Measurements from ENCODE around the gene CHGA. TPM values are rescaled to one million over a fixed set of nuclear protein-coding genes. Genes with fewer than 3 reads are reported as not detected.

CHGA gene
- polyA plus RNA-seq, 3 donors: not detected

DNA sequence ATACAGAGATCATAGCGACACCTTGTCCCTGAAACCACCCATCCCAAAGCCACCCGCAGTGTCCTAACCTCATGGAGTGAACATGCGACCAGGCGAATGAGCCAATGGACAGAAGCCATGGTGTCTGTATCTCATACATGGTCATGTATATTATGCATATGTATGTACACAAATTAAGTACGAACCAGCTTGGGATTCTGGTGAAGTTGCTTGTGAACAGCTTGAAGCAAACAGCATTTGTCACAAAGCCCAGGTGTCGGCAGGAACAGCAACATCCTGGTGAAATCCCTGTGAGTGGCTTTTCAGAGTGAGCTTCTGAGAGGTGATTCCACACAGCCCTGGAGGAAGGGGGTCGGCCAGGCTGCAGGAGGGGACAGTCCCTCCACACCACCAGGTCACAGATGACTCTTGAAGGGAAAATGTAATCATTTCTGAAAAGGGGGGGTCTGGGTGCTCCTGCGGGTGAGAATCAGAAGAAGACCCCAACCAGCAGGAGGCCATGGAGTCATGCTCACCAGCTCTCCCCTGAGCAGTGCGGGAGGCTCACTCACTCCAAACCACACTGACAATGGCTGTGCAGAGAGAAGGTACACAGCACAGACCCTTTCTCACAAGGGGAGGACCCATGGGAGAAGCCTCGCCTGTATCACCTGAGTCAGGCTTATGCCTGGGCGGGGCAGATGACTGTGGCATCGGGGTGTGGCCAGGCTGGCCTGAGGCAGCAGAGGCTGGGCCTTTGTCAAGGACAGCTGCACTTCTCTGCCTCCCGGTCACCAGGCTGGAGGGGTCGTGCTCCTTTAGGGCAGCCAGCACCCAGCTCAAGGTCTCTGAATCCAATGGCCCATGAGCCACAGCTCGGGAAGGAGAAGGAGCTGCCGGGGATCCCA is 14.3 kb downstream of the CHGA start:
- no peak overlapping the region for H3K4me3 Mint-ChIP-seq
- no peaks in the 10 kb centered on the region for H3K9me3 Mint-ChIP-seq
- Histone ChIP-seq H3K9me3 (replicated peaks in 1 of 2; ENCODE audit: control insufficient read depth in 1 of 2, insufficient read depth in 1 of 2, low read length in 2 of 2) (no peaks in the 10 kb centered on the region), H3K4me1 (ENCODE audit: control insufficient read depth in 1 of 2, insufficient read depth in 2 of 2, low read length in 2 of 2) (no peaks in the 10 kb centered on the region), H3K27me3 (ENCODE audit: control insufficient read depth in 2 of 2, insufficient read depth in 2 of 2, low read length in 2 of 2) (no peaks in the 10 kb centered on the region), H3K9ac (ENCODE audit: insufficient read depth, low read length, poor library complexity, severe bottlenecking) (no peak overlapping the region), H3K36me3 (replicated peaks in 1 of 2; ENCODE audit: control insufficient read depth in 1 of 2, insufficient read depth in 2 of 2, low read length in 2 of 2) (peaks cover 56 to 71% of the 10 kb centered on the region in 2 donors), H2AFZ (ENCODE audit: insufficient read depth, low read depth, low read length, poor library complexity, severe bottlenecking) (no peak overlapping the region), H3K27ac (ENCODE audit: low read depth in 1 of 2, low read length in 2 of 2) (no peak overlapping the region), H4K20me1 (ENCODE audit: insufficient read depth, low read length) (peaks cover 67% of the 10 kb centered on the region), H3K4me2 (replicated peaks; ENCODE audit: extremely low read depth, low read length, poor library complexity, severe bottlenecking) (no peak overlapping the region), H3K4me3 (replicated peaks in 1 of 3; ENCODE audit: low read depth in 2 of 3, low read length in 3 of 3) (no peak overlapping the region), H3K79me2 (ENCODE audit: insufficient read depth, low read length) (no peaks in the 10 kb centered on the region)
- H3K27me3 Mint-ChIP-seq (ENCODE audit: low read depth in 3 of 3): peaks cover 0 to 3% (median 0%) of the 10 kb centered on the region in 3 donors
- intact Hi-C loops (cut with micrococcal nuclease): no loop called here
- WGBS (ENCODE audit: insufficient coverage): 97% methylated on average over 10 of the region's 16 CpGs
- no peak for DNase-seq
- H3K4me1 Mint-ChIP-seq: no peaks in the 10 kb centered on the region
- peaks cover 53 to 69% of the 10 kb centered on the region in 2 donors for H3K36me3 Mint-ChIP-seq
- TF ChIP-seq, protein P1, sequence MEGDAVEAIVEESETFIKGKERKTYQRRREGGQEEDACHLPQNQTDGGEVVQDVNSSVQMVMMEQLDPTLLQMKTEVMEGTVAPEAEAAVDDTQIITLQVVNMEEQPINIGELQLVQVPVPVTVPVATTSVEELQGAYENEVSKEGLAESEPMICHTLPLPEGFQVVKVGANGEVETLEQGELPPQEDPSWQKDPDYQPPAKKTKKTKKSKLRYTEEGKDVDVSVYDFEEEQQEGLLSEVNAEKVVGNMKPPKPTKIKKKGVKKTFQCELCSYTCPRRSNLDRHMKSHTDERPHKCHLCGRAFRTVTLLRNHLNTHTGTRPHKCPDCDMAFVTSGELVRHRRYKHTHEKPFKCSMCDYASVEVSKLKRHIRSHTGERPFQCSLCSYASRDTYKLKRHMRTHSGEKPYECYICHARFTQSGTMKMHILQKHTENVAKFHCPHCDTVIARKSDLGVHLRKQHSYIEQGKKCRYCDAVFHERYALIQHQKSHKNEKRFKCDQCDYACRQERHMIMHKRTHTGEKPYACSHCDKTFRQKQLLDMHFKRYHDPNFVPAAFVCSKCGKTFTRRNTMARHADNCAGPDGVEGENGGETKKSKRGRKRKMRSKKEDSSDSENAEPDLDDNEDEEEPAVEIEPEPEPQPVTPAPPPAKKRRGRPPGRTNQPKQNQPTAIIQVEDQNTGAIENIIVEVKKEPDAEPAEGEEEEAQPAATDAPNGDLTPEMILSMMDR (IDR thresholded peaks at IDR 0.05): no peak
- H3K27ac Mint-ChIP-seq: no peak overlapping the region

DNA sequence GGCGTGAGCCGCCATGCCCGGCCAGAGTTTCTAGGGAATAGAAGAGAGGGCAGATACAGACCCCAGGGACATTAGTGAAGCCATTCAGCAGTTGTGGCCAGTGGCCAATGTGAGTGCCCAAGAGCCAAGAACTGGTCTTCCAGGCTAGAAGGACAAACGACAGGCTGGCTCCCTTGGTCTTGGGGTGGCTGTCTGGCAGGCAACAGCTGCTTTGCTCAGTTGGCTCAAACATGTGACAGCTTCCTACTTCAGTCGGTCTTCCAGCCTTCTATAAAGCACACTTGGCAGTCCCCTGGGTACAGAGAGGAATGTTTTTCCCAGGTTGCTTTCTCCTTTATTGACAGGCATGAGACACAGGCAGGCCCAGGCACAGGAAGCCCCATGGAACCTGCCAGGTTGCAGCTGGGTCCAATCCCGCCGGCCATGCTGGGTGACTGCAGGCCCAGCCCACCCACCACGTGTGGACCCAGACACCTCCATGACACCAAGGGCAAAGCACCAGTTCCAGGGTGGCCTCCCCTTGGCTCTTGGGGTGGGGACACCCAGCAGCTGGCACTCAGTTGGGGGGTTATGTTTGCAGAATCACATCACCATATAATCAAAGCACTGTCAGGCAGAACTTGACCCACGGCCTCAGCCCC is 15.4 kb downstream of the CHGA start:
- no peak overlapping the region for H3K9ac ChIP-seq (ENCODE audit: insufficient read depth, low read length, poor library complexity, severe bottlenecking)
- H3K4me1 ChIP-seq (ENCODE audit: control insufficient read depth in 1 of 2, insufficient read depth in 2 of 2, low read length in 2 of 2): no peaks in the 10 kb centered on the region
- intact Hi-C loops (cut with micrococcal nuclease): no loop called here
- H3K4me1 Mint-ChIP-seq: no peaks in the 10 kb centered on the region
- peaks cover 62 to 79% of the 10 kb centered on the region in 2 donors for H3K36me3 Mint-ChIP-seq
- H3K27me3 Mint-ChIP-seq (ENCODE audit: low read depth in 3 of 3): peaks cover 0 to 4% (median 0%) of the 10 kb centered on the region in 3 donors
- H3K36me3 ChIP-seq (replicated peaks in 1 of 2; ENCODE audit: control insufficient read depth in 1 of 2, insufficient read depth in 2 of 2, low read length in 2 of 2): peaks cover 66 to 81% of the 10 kb centered on the region in 2 donors
- H2AFZ ChIP-seq (ENCODE audit: insufficient read depth, low read depth, low read length, poor library complexity, severe bottlenecking): no peak overlapping the region
- peaks cover 74% of the 10 kb centered on the region for H4K20me1 ChIP-seq (ENCODE audit: insufficient read depth, low read length)
- H3K27ac ChIP-seq (ENCODE audit: low read depth in 1 of 2, low read length in 2 of 2): no peak overlapping the region
- H3K27ac Mint-ChIP-seq: peak overlapping the region in 1 of 7 donors; percentile 82
- H3K27me3 ChIP-seq (ENCODE audit: control insufficient read depth in 2 of 2, insufficient read depth in 2 of 2, low read length in 2 of 2): no peaks in the 10 kb centered on the region
- DNase-seq: no peak
- H3K4me2 ChIP-seq (replicated peaks; ENCODE audit: extremely low read depth, low read length, poor library complexity, severe bottlenecking): no peak overlapping the region
- H3K79me2 ChIP-seq (ENCODE audit: insufficient read depth, low read length): no peaks in the 10 kb centered on the region
- 96% methylated on average over 6 of the region's 9 CpGs for WGBS (ENCODE audit: insufficient coverage)
- TF ChIP-seq, protein P1 (IDR thresholded peaks at IDR 0.05): no peak
- H3K4me3 Mint-ChIP-seq: no peak overlapping the region
- no peak overlapping the region for H3K4me3 ChIP-seq (replicated peaks in 1 of 3; ENCODE audit: low read depth in 2 of 3, low read length in 3 of 3)
- H3K9me3 Mint-ChIP-seq: no peaks in the 10 kb centered on the region
- H3K9me3 ChIP-seq (replicated peaks in 1 of 2; ENCODE audit: control insufficient read depth in 1 of 2, insufficient read depth in 1 of 2, low read length in 2 of 2): no peaks in the 10 kb centered on the region
